Small intestine (tissue), 7 donors: ENCODE data around the gene GID4. TPM values are rescaled to one million over a fixed set of nuclear protein-coding genes. Genes with fewer than 3 reads are reported as not detected.

Experiments used
- DNase-seq, 2 donors: peaks; one replicate each; pipeline versions ENCODE4 v3.0.0 to v3.0.0-alpha.2; 2013
- FAIRE-seq: peaks from 2 replicates; lab custom pipeline; 2012; peaks lifted over from hg19 to GRCh38; lab: Jason Lieb, UNC
- H3K27ac ChIP-seq, 3 donors: one replicate each; pipeline ENCODE4 v1.5.1; 2013; ENCODE audit warnings: low read length in 2 of 3, mild to moderate bottlenecking in 2 of 3, control low read depth in 1 of 3, inconsistent platforms in 1 of 3, low read depth in 1 of 3, moderate library complexity in 1 of 3
- H3K27me3 ChIP-seq, 3 donors: one replicate each; pipeline ENCODE4 v1.6.1; 2013; ENCODE audit warnings: low read length in 3 of 3, inconsistent platforms in 1 of 3; ENCODE audit not compliant: control insufficient read depth in 3 of 3, insufficient read depth in 3 of 3
- H3K36me3 ChIP-seq, 3 donors: one replicate each; pipeline ENCODE4 v1.6.1; 2013; ENCODE audit warnings: low read length in 3 of 3, inconsistent platforms in 1 of 3, low read depth in 1 of 3, mild to moderate bottlenecking in 1 of 3, moderate library complexity in 1 of 3; ENCODE audit not compliant: control insufficient read depth in 3 of 3, insufficient read depth in 2 of 3
- H3K4me1 ChIP-seq, 3 donors: one replicate each; pipeline ENCODE4 v1.6.1; 2013; ENCODE audit warnings: low read length in 2 of 3, inconsistent platforms in 1 of 3, low read depth in 1 of 3, mild to moderate bottlenecking in 1 of 3, moderate library complexity in 1 of 3; ENCODE audit not compliant: control insufficient read depth in 3 of 3, insufficient read depth in 2 of 3
- H3K4me3 ChIP-seq, 3 donors: one replicate each; pipeline ENCODE4 v1.5.1; 2013; ENCODE audit warnings: low read length in 3 of 3, control low read depth in 1 of 3, inconsistent platforms in 1 of 3, low read depth in 1 of 3, mild to moderate bottlenecking in 1 of 3, moderate library complexity in 1 of 3
- H3K9me3 ChIP-seq, 2 donors: one replicate each; pipeline ENCODE4 v1.6.1; 2013; ENCODE audit warnings: low read depth in 1 of 2, low read length in 1 of 2; ENCODE audit not compliant: control insufficient read depth in 2 of 2, insufficient read depth in 1 of 2
- WGBS, 3 donors: extraction: QIAGEN DNeasy Blood & Tissue Kit; methylation state at CpG; one replicate each; pipeline ENCODE4 v1.1.7; 2013; 5-methylcytosine and 5-hydroxymethylcytosine counted together
- polyA plus RNA-seq, 4 donors: library from polyadenylated mRNA; stranded (reverse) in 3 of 4; unstranded in 1 of 4; fragments of 200-250 nt in 3 of 4; fragments of 120-200 nt in 1 of 4; gene quantifications; one replicate each; pipeline versions ENCODE4 v1.2.1 to v1.2.3, GENCODE V29; 2013
- donor health status: healthy with polysubstance abuse.
- donor health status: control.
- donor health status: control.
- donor health status: Bipolar disorder and iron deficiency.
- donor health status: healthy.

GID4 gene
- polyA plus RNA-seq, 4 donors, result 2.5 to 9.7 (median 4.1) TPM

DNA sequence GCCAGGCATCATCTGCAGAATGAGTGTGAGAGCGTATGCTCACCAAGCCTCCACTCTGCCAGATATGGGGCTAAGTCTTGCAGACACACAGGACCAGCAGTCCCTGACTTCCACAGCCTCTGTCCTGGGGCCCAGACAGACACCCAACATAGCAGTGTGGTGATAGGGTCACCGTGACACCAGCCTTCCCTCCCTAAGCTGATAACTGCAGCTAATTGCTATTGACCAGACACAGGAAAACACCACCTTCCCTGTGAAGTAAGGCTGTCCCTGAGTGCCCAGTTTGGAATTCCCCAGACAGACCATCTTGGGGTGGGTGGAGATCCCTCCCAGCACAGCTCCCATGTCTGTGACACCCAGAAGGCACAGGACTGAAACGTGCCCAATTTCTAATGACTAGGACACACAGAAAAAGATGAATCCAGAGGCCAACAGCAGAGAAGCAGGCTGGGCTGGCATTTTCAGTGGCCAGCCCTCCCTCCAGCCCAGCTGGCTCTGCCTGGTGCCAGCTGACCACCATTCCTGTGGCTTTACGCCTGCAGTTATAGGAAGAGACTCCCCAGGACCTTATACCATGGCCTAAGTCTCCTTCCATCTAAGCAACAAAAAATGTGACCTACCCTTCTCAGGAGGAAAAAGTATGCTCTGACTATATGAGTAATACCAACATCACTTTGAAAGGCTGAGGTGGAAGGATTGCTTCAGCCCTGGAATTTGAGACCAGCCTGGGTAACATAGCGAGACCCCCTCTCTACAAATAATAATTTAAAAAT lies 30.5 kb upstream of the GID4 start:
- no peaks in the 10 kb centered on the region for H3K4me1 ChIP-seq
- peaks cover 0 to 4% of the 10 kb centered on the region in 2 donors for H3K9me3 ChIP-seq
- no peaks in the 10 kb centered on the region for H3K27me3 ChIP-seq
- H3K27ac ChIP-seq, result no peak overlapping the region
- WGBS, 3 donors, result 87 to 96% (median 95%) methylated on average over 5 of the region's 5 CpGs
- DNase-seq, result no peak
- H3K4me3 ChIP-seq, result no peak overlapping the region
- FAIRE-seq, result no peak
- H3K36me3 ChIP-seq, result peaks cover 0 to 44% (median 4%) of the 10 kb centered on the region in 3 donors

DNA sequence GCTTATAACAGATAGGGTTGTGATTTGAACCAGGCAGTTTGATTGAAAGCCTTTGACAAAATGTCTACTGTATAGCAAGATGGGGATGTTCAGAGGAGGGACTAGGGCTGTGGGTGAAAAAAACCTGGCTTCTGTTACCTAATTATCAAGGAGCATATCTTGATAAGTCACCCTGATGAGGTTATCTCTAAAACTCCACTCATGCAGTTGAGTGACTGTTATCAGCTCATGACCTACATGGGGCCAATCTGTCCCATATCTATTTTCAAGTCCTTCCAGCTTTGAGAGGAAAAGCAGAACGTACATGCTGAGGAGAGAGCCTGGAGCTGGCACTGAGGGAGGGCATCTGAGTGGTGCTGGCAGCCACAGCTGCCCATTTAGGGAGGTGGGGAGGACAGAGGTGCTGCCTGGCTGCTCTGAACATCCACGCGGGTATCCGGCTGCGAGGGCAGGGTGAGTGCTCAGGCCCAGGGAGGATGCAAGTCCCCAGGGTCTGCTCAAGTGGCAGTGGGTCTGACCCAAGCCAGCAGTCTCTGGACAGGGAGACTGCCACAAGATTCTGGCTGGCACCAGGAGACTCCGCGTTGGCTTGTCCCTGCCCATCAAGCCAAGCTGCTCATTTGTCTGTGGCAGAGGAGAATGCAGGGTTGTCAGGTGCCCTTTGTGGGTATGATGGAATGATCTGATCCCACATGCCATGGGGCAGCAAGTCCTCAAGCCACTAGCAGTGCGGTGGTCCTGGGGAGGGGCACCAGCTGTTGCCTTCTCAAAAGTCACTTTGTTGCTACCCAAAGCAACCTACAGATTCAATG lies 29.4 kb upstream of the GID4 start:
- peaks cover 0 to 48% (median 4%) of the 10 kb centered on the region in 3 donors for H3K36me3 ChIP-seq
- no peaks in the 10 kb centered on the region for H3K27me3 ChIP-seq
- H3K9me3 ChIP-seq, result peaks cover 0 to 4% of the 10 kb centered on the region in 2 donors
- H3K4me1 ChIP-seq, result no peaks in the 10 kb centered on the region
- H3K27ac ChIP-seq, result no peak overlapping the region
- DNase-seq (no peak), FAIRE-seq (no peak)
- no peak overlapping the region for H3K4me3 ChIP-seq
- 84 to 95% (median 87%) methylated on average over 8 of the region's 8 CpGs for WGBS, 3 donors

DNA sequence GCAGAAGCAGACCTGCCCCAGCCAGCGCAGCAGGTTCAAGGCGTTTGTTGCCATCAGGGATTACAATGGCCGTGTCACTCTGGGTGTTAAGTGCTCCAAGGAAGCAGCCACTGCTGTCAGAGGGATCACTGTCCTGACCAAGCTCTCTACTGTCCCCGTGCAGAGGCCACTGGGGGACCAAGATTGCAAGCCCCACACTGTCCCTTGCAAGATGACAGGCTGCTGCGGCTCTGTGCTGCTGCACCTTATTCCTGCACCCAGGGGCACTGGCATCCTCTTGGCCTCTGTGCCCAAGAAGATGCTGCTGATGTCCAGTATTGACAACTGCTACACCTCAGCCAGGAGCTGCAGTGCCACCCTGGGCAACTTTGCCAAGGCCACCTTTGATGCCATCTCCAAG lies 27.9 kb upstream of the GID4 start:
- Histone ChIP-seq H3K9me3 (peaks cover 0 to 4% of the 10 kb centered on the region in 2 donors), H3K36me3 (peaks cover 0 to 55% (median 4%) of the 10 kb centered on the region in 3 donors), H3K4me3 (no peak overlapping the region), H3K27me3 (no peaks in the 10 kb centered on the region), H3K27ac (no peak overlapping the region), H3K4me1 (no peaks in the 10 kb centered on the region)
- no peak for DNase-seq
- FAIRE-seq, result no peak
- 93 to 96% (median 96%) methylated on average over 4 to 5 of the region's 5 CpGs for WGBS, 3 donors

DNA sequence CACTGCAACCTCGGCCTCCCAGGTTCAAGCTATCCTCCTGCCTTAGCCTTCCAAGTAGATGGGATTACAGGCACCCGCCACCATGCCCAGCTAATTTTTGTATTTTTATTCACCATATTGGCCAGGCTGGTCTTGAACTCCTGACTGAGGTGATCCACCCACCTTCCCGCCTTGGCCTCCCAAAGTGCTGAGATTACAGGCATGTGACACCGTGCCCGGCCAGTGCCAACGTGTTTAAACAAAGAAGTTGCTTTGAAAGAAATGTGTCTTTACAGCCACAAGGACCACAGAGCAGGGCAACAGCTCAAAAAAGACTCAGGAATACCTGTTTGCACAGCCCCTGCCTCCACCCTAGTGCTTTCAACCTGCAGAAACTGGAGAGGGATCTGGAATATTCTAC lies 25.2 kb upstream of the GID4 start:
- FAIRE-seq, result no peak
- WGBS, 3 donors, result 96 to 97% (median 96%) methylated on average over 6 of the region's 6 CpGs
- Histone ChIP-seq H3K9me3 (peaks cover 0 to 4% of the 10 kb centered on the region in 2 donors), H3K27me3 (no peaks in the 10 kb centered on the region), H3K27ac (peak overlapping the region in 1 of 3 donors; percentile 34), H3K4me1 (no peaks in the 10 kb centered on the region), H3K36me3 (peaks cover 0 to 52% (median 0%) of the 10 kb centered on the region in 3 donors), H3K4me3 (no peak overlapping the region)
- no peak for DNase-seq

DNA sequence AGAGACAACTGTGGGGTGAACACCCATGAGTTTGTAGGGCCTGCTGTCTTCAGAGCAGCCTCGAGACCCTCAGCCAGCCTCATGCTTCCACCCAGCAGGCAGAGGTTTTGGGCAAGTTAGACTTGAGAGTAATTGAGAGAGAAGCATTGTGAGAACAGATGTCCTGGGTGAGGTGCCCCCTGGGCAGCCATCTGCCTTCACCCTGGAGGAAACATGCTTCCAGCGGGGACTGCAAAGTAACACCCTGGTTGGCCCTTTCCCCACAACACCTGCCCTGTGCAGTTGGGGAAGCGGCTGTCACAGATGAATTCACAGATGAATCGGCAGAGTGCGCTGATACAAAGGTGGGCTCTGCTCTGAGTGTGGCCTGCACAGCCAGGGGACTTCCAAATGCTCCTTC lies 23.6 kb upstream of the GID4 start:
- Histone ChIP-seq H3K4me1 (no peaks in the 10 kb centered on the region), H3K36me3 (peaks cover 0 to 53% (median 3%) of the 10 kb centered on the region in 3 donors), H3K9me3 (peaks cover 0 to 2% of the 10 kb centered on the region in 2 donors), H3K27me3 (no peaks in the 10 kb centered on the region), H3K4me3 (no peak overlapping the region), H3K27ac (no peak overlapping the region)
- WGBS, 3 donors, result 95 to 99% (median 96%) methylated on average over 5 of the region's 5 CpGs
- no peak for DNase-seq
- no peak for FAIRE-seq

DNA sequence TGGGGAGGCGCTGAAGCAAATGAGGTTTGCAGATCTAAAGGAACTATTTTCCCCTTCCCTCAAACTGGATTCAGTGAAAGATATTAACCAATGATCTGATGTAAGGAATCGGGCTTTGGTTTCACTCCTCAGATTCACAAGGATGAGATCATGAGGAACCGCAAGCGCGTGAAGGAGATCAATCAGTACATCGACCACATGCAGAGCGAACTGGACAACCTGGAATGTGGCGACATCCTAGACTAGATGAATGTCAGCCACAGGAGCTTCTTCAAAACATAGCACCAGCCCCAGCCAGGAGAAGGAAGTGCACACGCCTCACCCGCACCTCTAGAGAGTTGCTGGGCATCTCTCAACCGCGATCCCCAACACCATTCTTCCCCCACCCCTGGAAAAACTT lies 22.8 kb upstream of the GID4 start:
- no peak for FAIRE-seq
- Histone ChIP-seq H3K4me1 (no peaks in the 10 kb centered on the region), H3K27me3 (no peaks in the 10 kb centered on the region), H3K9me3 (no peaks in the 10 kb centered on the region), H3K36me3 (peaks cover 0 to 55% (median 3%) of the 10 kb centered on the region in 3 donors), H3K27ac (no peak overlapping the region), H3K4me3 (no peak overlapping the region)
- no peak for DNase-seq
- WGBS, 3 donors, result 97 to 98% (median 98%) methylated on average over 12 of the region's 12 CpGs

DNA sequence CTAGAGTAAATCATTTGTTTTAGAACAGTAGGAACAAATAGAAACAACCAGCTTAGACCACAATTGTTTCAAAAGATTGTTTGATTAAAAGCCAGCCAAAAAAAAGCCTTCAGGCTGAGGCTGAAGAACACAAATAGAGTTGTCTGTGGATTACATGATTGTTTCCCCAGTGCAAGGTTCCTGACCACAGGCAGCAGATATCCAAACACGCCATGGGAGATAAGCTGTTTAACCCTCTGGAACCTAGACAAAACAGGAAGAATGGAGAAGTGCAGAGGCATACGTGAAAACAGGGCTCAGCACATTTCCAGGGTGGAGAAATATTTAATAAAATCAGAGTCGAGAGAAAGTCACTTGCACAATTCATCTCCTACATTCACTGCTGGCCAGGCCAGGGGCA lies 21.2 kb upstream of the GID4 start:
- H3K27ac ChIP-seq, result no peak overlapping the region
- WGBS, 3 donors, result 59 to 61% (median 60%) methylated on average over 3 of the region's 3 CpGs
- no peaks in the 10 kb centered on the region for H3K27me3 ChIP-seq
- FAIRE-seq (no peak), DNase-seq (no peak)
- peaks cover 2 to 56% (median 5%) of the 10 kb centered on the region in 3 donors for H3K36me3 ChIP-seq
- no peaks in the 10 kb centered on the region for H3K4me1 ChIP-seq
- no peak overlapping the region for H3K4me3 ChIP-seq
- H3K9me3 ChIP-seq, result no peaks in the 10 kb centered on the region

DNA sequence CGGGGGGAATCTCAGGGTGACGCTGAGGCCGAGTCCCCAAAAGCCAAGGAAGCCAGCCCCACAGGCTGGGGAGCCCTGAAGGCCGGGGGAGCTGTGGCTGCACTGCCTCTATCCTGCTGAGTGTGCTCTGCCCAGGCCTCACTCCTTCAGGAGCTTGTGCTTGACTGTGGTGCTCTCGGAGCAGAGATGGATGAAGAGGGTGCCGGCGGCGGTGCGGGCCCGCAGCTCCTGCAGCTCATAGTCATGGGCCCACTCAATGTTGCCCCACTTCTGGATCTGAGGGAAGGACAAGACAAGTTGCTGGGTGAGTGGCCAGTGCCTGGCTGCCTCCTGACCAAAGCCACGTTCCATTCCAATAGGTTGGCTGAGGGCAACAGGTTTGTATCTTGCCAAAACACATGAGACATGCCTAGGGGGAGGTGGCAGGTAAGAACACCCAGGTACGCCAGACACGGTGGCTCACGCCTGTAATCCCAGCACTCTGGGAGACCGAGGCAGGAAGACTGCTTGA lies 20.7 kb upstream of the GID4 start:
- 94 to 98% (median 96%) methylated on average over 15 of the region's 15 CpGs for WGBS, 3 donors
- Histone ChIP-seq H3K27ac (no peak overlapping the region), H3K27me3 (no peaks in the 10 kb centered on the region), H3K4me3 (no peak overlapping the region), H3K9me3 (no peaks in the 10 kb centered on the region), H3K4me1 (no peaks in the 10 kb centered on the region), H3K36me3 (peaks cover 2 to 56% (median 5%) of the 10 kb centered on the region in 3 donors)
- DNase-seq (no peak), FAIRE-seq (no peak)
